Measurements from ENCODE around the gene MTHFSD.

The MTHFSD gene

DNA sequence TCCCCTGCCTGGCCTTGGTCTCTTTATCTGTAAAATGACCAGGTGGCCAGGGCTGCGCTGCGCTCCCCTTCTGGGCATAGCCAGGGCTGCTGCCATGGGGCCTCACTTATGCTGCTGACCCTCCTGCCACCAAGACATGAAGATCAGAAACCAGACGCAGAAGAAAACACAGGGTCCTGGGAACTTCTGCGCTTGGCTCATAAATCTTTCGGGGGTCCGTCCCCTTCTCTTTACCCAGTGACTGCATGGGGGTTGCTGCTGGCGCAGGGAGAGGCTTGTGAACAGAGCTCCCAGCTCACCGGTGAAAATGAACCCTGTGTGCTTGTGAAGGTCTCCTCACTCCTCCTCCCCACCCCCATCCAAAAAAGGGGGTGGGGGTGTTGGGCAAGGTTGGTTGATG is 17.6 kb upstream of the MTHFSD start:
- TF ChIP-seq, protein P1, sequence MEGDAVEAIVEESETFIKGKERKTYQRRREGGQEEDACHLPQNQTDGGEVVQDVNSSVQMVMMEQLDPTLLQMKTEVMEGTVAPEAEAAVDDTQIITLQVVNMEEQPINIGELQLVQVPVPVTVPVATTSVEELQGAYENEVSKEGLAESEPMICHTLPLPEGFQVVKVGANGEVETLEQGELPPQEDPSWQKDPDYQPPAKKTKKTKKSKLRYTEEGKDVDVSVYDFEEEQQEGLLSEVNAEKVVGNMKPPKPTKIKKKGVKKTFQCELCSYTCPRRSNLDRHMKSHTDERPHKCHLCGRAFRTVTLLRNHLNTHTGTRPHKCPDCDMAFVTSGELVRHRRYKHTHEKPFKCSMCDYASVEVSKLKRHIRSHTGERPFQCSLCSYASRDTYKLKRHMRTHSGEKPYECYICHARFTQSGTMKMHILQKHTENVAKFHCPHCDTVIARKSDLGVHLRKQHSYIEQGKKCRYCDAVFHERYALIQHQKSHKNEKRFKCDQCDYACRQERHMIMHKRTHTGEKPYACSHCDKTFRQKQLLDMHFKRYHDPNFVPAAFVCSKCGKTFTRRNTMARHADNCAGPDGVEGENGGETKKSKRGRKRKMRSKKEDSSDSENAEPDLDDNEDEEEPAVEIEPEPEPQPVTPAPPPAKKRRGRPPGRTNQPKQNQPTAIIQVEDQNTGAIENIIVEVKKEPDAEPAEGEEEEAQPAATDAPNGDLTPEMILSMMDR (IDR thresholded peaks at IDR 0.05; ENCODE audit: low read depth, low read length, missing control alignments), result no peak
- Histone ChIP-seq H3K27ac (peak overlapping the region; percentile 79), H3K4me3 (ENCODE audit: low read depth, low read length) (peak overlapping the region; percentile 93), H3K36me3 (replicated peaks) (peaks cover 66% of the 10 kb centered on the region), H3K27me3 (replicated peaks) (no peaks in the 10 kb centered on the region)
- in situ Hi-C loops (cut with HindIII; ENCODE audit: low pct_ligation_motif_present, low sequenced_read_pairs), result loop anchor here (5.0 to 25.0 kb wide), 2 partner anchors 490 to 715 kb away; no protein-coding TSS in a partner anchor
- DNase-seq, result no peak

DNA sequence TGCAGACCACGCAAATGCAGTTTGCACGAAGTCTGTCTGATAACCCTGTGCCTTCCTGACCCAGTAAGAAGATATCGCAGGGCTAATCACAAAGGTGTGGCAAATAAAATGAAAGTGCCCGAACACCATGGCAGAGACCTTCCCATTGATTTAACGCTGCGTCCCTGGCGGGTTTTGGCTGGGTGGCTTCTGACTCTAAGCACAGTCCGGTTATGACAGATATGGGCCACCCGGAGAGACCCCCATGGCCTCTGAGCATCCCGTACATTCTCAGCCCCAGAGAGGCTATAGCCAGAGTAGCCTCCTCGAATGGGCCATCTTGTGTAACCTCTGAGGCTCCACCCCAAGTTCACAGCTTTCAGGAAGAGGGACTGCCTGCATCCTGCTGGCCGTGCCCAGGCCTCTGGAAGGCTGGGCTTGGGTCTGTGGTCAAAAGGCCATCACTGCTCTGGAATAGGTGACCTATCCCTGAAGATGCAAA is 17.0 kb upstream of the MTHFSD start:
- Histone ChIP-seq H3K36me3 (replicated peaks) (peaks cover 68% of the 10 kb centered on the region), H3K27me3 (replicated peaks) (no peaks in the 10 kb centered on the region), H3K4me3 (ENCODE audit: low read depth, low read length) (peak overlapping the region; percentile 93), H3K27ac (peak overlapping the region; percentile 79)
- in situ Hi-C loops (cut with HindIII; ENCODE audit: low pct_ligation_motif_present, low sequenced_read_pairs), result loop anchor here (5.0 to 25.0 kb wide), 2 partner anchors 490 to 715 kb away; no protein-coding TSS in a partner anchor
- no peak for DNase-seq
- TF ChIP-seq, protein P1 (IDR thresholded peaks at IDR 0.05; ENCODE audit: low read depth, low read length, missing control alignments), result no peak

DNA sequence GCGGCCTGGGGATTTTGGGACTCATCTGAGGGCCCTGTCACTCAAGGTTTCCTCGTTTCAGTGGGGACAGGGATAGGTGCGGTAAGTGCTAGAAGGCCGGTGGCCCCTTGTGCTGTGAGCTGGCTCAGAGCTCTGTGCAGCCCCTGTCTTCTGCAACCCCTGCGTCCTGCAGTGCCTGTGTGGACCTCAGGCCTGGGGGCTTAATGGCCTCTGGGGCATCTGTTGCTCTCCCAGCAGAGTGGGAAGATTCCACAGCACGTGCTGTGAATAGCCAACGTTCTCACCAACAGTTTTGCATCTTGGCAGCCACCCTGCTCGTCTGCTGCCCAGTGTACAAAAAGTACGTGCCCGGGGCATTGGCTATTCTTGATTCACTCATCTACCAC is 16.5 kb upstream of the MTHFSD start:
- in situ Hi-C loops (cut with HindIII; ENCODE audit: low pct_ligation_motif_present, low sequenced_read_pairs), result loop anchor here (5.0 to 25.0 kb wide), 2 partner anchors 491 to 716 kb away; no protein-coding TSS in a partner anchor
- peaks cover 68% of the 10 kb centered on the region for H3K36me3 ChIP-seq (replicated peaks)
- TF ChIP-seq, protein P1 (IDR thresholded peaks at IDR 0.05; ENCODE audit: low read depth, low read length, missing control alignments), result no peak
- no peak for DNase-seq
- peak overlapping the region; percentile 79 for H3K27ac ChIP-seq
- peak overlapping the region; percentile 93 for H3K4me3 ChIP-seq (ENCODE audit: low read depth, low read length)
- H3K27me3 ChIP-seq (replicated peaks), result no peaks in the 10 kb centered on the region

DNA sequence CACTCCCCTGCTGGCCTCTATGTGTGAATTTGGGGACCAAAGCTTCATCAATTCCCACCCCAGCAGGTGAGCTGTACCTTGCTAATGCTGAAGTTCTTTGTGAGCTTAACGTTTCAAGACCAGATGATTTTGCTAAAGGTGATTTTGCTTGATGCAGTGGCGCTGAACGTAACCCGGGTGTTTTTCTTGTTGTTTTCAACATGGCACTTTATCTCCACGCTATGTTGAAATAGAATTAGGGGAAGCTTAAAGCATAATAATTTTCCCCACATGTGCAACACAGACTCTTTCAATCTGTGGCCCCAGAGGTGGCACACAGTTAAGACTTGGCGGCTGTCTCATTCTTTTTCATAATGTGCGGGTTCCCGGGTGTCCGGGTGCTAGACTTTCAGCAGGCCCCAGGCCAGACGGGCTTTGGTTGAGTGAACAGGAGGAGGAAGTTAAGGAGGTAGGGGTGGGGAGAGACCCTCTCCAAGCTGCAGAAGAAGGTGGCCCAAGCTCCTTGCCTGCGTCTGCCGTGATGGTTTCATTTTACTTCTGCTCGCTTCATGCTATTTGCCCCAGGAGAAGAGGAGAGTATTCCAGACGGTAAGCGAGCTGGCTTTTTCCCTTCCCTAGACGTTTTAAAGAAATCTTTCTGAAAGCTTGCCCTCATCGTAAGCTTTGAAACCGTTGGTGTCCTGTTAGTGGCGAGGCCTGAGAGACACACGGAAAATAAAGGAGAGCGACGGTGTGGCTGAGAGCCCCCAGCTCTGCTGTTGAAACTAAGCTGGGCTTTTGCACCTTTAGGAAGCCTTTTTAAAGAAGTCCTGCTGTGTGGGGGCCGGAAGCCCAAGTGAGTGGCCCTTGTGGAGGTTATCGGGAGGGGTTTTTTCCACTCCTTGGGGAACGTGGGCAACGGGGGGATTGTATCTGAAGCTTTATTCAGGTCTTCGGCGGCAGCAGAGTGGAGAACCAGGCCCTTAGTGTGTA is 15.8 kb upstream of the MTHFSD start:
- H3K36me3 ChIP-seq (replicated peaks), result peaks cover 68% of the 10 kb centered on the region
- no peaks in the 10 kb centered on the region for H3K27me3 ChIP-seq (replicated peaks)
- no peak for DNase-seq
- TF ChIP-seq, protein P1 (IDR thresholded peaks at IDR 0.05; ENCODE audit: low read depth, low read length, missing control alignments), result no peak
- peak overlapping the region; percentile 93 for H3K4me3 ChIP-seq (ENCODE audit: low read depth, low read length)
- in situ Hi-C loops (cut with HindIII; ENCODE audit: low pct_ligation_motif_present, low sequenced_read_pairs), result loop anchor here (5.0 to 25.0 kb wide), 2 partner anchors 491 to 716 kb away; no protein-coding TSS in a partner anchor
- peak overlapping the region; percentile 79 for H3K27ac ChIP-seq

DNA sequence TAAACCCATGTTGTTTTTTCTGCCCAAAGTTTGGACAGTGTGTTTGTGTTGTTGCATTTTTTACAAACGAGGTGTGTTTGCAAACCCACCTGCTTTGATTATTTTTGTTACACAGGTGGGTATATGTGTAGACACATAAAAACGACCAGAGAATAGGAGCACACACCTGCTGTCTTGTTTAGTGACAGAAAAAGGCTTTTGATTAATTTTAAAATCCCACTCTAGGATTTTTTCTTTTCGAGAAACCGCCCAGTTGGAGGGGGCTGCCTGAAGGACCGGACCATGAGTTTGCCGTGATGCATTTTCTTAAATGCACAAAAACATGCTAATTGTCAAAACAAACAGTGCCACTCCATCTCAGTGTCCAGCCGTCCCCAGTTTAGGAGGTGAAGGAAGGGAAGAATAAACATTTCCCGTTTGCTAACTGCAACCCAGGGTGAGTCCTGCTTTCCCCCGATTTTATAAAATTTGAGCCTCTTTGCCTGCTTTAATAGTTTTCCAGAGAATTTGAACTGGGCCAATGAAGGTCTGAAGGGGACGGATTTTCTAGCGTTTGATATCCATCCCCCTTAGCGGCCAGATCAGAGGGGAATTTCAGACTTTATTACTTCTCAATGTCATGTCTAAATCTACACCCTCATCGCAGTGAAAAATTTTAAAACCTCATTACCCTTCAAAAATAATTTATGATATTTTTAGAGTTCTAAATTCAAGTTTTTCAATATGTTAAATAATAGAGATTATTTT is 14.8 kb upstream of the MTHFSD start:
- peaks cover 66% of the 10 kb centered on the region for H3K36me3 ChIP-seq (replicated peaks)
- H3K4me3 ChIP-seq (ENCODE audit: low read depth, low read length), result peak overlapping the region; percentile 93
- H3K27ac ChIP-seq, result peak overlapping the region; percentile 79
- H3K27me3 ChIP-seq (replicated peaks), result no peaks in the 10 kb centered on the region
- in situ Hi-C loops (cut with HindIII; ENCODE audit: low pct_ligation_motif_present, low sequenced_read_pairs), result loop anchor here (5.0 to 25.0 kb wide), 2 partner anchors 492 to 717 kb away; no protein-coding TSS in a partner anchor
- no peak for DNase-seq
- TF ChIP-seq, protein P1 (IDR thresholded peaks at IDR 0.05; ENCODE audit: low read depth, low read length, missing control alignments), result no peak
